Uterus (tissue), 2 donors: ENCODE measurements around the gene CACNA2D4.

ENCODE experiments used
- CTCF ChIP-seq, 4 experiments: fragments of 200-600 bp in 2 of 4; fragments of 450-650 bp in 2 of 4; sonication (generic) in 2 of 4; IDR thresholded peaks; one replicate each; pipeline ENCODE4 v1.5.1; 2016 to 2019; ENCODE audit warnings: antibody characterized with exemption in 4 of 4, mild to moderate bottlenecking in 2 of 4, moderate library complexity in 1 of 4
- POLR2A ChIP-seq, 2 donors: fragments of 450-650 bp; IDR thresholded peaks; one replicate each; pipeline ENCODE4 v1.6.1; 2016; ENCODE audit warnings: antibody characterized with exemption in 2 of 2, mild to moderate bottlenecking in 1 of 2, moderate library complexity in 1 of 2

- TF ChIP-seq CTCF (IDR thresholded peaks at IDR 0.05) (no peak), POLR2A (IDR thresholded peaks at IDR 0.05) (no peak)
Observed at GRCh38 chr12:1749019-1749418, 169.4 kb downstream of the CACNA2D4 start.
